ENCODE results near the gene TRMU. TPM values are rescaled to one million over a fixed set of nuclear protein-coding genes. Genes with fewer than 3 reads are reported as not detected.

Gene TRMU
- total RNA-seq, 1 experiment from 2014 or later: 73.9 TPM

GRCh38 chr22:46354993-46355305 lies 19.4 kb downstream of the TRMU start:
- Mint-ChIP-seq H3K27ac (ENCODE audit: unreplicated experiment) (no peak overlapping the region), H3K4me3 (ENCODE audit: unreplicated experiment) (no peak overlapping the region), H3K27me3 (ENCODE audit: insufficient read depth, unreplicated experiment) (no peaks in the 10 kb centered on the region), H3K4me1 (ENCODE audit: low read depth, unreplicated experiment) (no peaks in the 10 kb centered on the region), H3K9me3 (ENCODE audit: unreplicated experiment) (no peaks in the 10 kb centered on the region), H3K36me3 (ENCODE audit: insufficient read depth, unreplicated experiment) (peaks cover 93% of the 10 kb centered on the region)
- no peaks in the 10 kb centered on the region for H3K4me1 ChIP-seq
- no peak overlapping the region for H3K4me3 ChIP-seq (ENCODE audit: low read depth, low read length)
- BruUV-seq (replicated peaks): no TSS peak
- ChIA-PET POLR2A (no interaction called here), CTCF (interaction anchor here (0.7 to 2.3 kb wide), 4 partner anchors 13 to 229 kb away, joined by 3 to 10 read pairs (median 4); no protein-coding TSS in a partner anchor)
- no peaks in the 10 kb centered on the region for H3K27me3 ChIP-seq (replicated peaks; ENCODE audit: control insufficient read depth, insufficient read depth, low read length)
- peaks cover 3% of the 10 kb centered on the region for H3K36me3 ChIP-seq (ENCODE audit: control insufficient read depth, insufficient read depth, low read length)
- TF ChIP-seq, protein P1, sequence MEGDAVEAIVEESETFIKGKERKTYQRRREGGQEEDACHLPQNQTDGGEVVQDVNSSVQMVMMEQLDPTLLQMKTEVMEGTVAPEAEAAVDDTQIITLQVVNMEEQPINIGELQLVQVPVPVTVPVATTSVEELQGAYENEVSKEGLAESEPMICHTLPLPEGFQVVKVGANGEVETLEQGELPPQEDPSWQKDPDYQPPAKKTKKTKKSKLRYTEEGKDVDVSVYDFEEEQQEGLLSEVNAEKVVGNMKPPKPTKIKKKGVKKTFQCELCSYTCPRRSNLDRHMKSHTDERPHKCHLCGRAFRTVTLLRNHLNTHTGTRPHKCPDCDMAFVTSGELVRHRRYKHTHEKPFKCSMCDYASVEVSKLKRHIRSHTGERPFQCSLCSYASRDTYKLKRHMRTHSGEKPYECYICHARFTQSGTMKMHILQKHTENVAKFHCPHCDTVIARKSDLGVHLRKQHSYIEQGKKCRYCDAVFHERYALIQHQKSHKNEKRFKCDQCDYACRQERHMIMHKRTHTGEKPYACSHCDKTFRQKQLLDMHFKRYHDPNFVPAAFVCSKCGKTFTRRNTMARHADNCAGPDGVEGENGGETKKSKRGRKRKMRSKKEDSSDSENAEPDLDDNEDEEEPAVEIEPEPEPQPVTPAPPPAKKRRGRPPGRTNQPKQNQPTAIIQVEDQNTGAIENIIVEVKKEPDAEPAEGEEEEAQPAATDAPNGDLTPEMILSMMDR (IDR thresholded peaks at IDR 0.05; ENCODE audit: insufficient read depth in 1 of 2, low read depth in 1 of 2, low read length in 1 of 2, severe bottlenecking in 1 of 2, unreplicated experiment in 1 of 2): no peak
- no peaks in the 10 kb centered on the region for H3K9me3 ChIP-seq
- intact Hi-C loops (cut with micrococcal nuclease; ENCODE audit: unreplicated experiment): loop anchor here (1.0 to 5.0 kb wide), 2 partner anchors 37 to 187 kb away; no protein-coding TSS in a partner anchor
- no peak for DNase-seq

DNA sequence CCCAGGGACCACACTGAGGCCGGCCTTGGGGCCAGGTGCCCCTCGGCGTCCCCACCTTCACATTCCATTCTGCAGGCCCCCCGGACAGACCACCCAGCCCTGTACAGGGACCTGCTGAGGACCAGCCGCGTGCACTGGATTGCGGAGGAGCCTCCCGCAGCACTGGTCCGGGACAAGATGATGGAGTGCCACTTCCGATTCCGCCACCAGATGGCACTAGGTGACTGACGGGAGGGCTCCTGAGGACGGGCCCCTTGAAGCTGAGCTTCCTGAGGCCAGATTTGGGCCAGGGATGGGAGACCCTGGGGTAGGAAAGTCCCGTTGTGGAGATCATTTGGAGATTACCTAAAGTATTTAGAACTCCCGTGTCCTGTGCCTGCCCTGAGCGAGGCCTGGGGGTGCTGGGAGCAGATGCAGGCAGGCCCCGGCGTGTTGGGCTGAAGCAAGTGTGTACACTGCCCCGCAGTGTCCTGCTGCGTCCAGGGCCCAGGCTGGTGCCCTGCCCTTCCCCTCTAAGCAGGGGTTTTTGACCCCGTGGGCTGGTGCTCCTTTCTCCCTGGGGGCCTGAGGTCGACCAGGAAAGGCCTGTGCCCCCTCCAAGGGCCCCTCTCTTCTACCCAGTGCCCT lies 20.0 kb downstream of the TRMU start:
- POLR2A ChIA-PET: no interaction called here
- peaks cover 3% of the 10 kb centered on the region for H3K36me3 ChIP-seq (ENCODE audit: control insufficient read depth, insufficient read depth, low read length)

DNA sequence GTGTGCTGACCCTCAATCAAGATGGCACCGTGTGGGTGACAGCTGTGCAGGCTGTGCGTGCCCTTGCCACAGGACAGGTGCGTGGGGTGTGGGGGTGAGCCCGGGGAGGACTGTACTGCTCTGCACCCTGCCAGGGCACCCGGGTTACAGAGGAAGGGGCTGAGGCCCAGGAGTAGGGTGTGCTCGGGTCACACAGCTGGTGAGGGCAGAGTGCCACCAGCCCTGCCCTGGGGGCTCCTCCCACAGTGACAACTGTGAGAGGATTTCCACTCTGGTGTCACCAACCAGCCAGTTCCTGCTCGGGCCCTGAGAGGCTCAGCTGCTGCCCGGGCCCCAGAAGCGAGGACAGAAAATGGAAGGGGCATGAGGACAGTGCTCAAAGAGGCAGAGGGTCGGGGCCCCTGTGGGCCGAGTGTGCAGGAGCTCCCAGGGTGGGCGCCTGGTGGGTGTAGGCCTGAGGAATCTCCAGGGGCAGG lies 20.5 kb downstream of the TRMU start:
- no peak overlapping the region for H3K4me3 ChIP-seq (ENCODE audit: low read depth, low read length)
- Mint-ChIP-seq H3K9me3 (ENCODE audit: unreplicated experiment) (no peaks in the 10 kb centered on the region), H3K4me1 (ENCODE audit: low read depth, unreplicated experiment) (no peaks in the 10 kb centered on the region), H3K27me3 (ENCODE audit: insufficient read depth, unreplicated experiment) (no peaks in the 10 kb centered on the region), H3K27ac (ENCODE audit: unreplicated experiment) (peak overlapping the region; percentile 57), H3K4me3 (ENCODE audit: unreplicated experiment) (no peak overlapping the region), H3K36me3 (ENCODE audit: insufficient read depth, unreplicated experiment) (peaks cover 93% of the 10 kb centered on the region)
- H3K36me3 ChIP-seq (ENCODE audit: control insufficient read depth, insufficient read depth, low read length): peaks cover 2% of the 10 kb centered on the region
- ChIA-PET CTCF (interaction anchor here (1.0 to 2.3 kb wide), 5 partner anchors 12 to 208 kb away, joined by 3 to 10 read pairs (median 5); no protein-coding TSS in a partner anchor), POLR2A (no interaction called here)
- TF ChIP-seq, protein P1 (IDR thresholded peaks at IDR 0.05; ENCODE audit: insufficient read depth in 1 of 2, low read depth in 1 of 2, low read length in 1 of 2, severe bottlenecking in 1 of 2, unreplicated experiment in 1 of 2): no peak
- DNase-seq: no peak
- no peaks in the 10 kb centered on the region for H3K9me3 ChIP-seq
- no peaks in the 10 kb centered on the region for H3K27me3 ChIP-seq (replicated peaks; ENCODE audit: control insufficient read depth, insufficient read depth, low read length)
- intact Hi-C loops (cut with micrococcal nuclease; ENCODE audit: unreplicated experiment): loop anchor here (1.0 to 5.0 kb wide), 2 partner anchors 36 to 186 kb away; no protein-coding TSS in a partner anchor
- H3K4me1 ChIP-seq: no peaks in the 10 kb centered on the region
- BruUV-seq (replicated peaks): no TSS peak

More for the DNA sequence above, 20.0 kb downstream of the TRMU start:
- Histone ChIP-seq H3K4me1 (no peaks in the 10 kb centered on the region), H3K4me3 (ENCODE audit: low read depth, low read length) (no peak overlapping the region), H3K27me3 (replicated peaks; ENCODE audit: control insufficient read depth, insufficient read depth, low read length) (no peaks in the 10 kb centered on the region), H3K9me3 (no peaks in the 10 kb centered on the region)
- H3K27ac Mint-ChIP-seq (ENCODE audit: unreplicated experiment): peak overlapping the region; percentile 57
- CTCF ChIA-PET: interaction anchor here (0.7 to 2.3 kb wide), 6 partner anchors 12 to 230 kb away, joined by 3 to 10 read pairs (median 4); no protein-coding TSS in a partner anchor
- no TSS peak for BruUV-seq (replicated peaks)
- H3K4me1 Mint-ChIP-seq (ENCODE audit: low read depth, unreplicated experiment): no peaks in the 10 kb centered on the region
- H3K9me3 Mint-ChIP-seq (ENCODE audit: unreplicated experiment): no peaks in the 10 kb centered on the region
- H3K4me3 Mint-ChIP-seq (ENCODE audit: unreplicated experiment): no peak overlapping the region
- intact Hi-C loops (cut with micrococcal nuclease; ENCODE audit: unreplicated experiment): loop anchor here (1.0 to 5.0 kb wide), 2 partner anchors 37 to 187 kb away; no protein-coding TSS in a partner anchor
- peaks cover 93% of the 10 kb centered on the region for H3K36me3 Mint-ChIP-seq (ENCODE audit: insufficient read depth, unreplicated experiment)
- TF ChIP-seq, protein P1 (IDR thresholded peaks at IDR 0.05; ENCODE audit: insufficient read depth in 1 of 2, low read depth in 1 of 2, low read length in 1 of 2, severe bottlenecking in 1 of 2, unreplicated experiment in 1 of 2): peak; percentile 82 to 85
- DNase-seq: peak; percentile 75 to 83
- no peaks in the 10 kb centered on the region for H3K27me3 Mint-ChIP-seq (ENCODE audit: insufficient read depth, unreplicated experiment)

Data from Caco-2 (cell line).